Natural killer cell (primary cell): ENCODE data around the gene PROB1. TPM values are rescaled to one million over a fixed set of nuclear protein-coding genes. Genes with fewer than 3 reads are reported as not detected.
"Not testable (repeated sequence)": the region's sequence is repeated elsewhere in the genome, so short reads cannot be mapped to it uniquely, and the experiment has no call there.

Experiments used
- ATAC-seq, 3 donors: fragments of 150-1000 bp in 2 of 3; fragments of 200-7000 bp in 1 of 3; cut with Tn5 transposase; 1 replicate in 1 of 3; 2 replicates in 2 of 3; pipeline ENCODE4 v1.10.0; 2021; ENCODE audit warnings: mild to moderate bottlenecking in 2 of 3, moderate library complexity in 2 of 3
- DNase-seq, 2 donors: peaks; one replicate each; pipeline versions ENCODE4 v3.0.0 to v3.0.0-alpha.2; 2013 to 2021; ENCODE audit warnings: mixed read lengths in 1 of 2
- H3K27ac ChIP-seq: one replicate; pipeline ENCODE4 v1.5.1; 2013; ENCODE audit warnings: mild to moderate bottlenecking, low read length
- H3K27me3 ChIP-seq: one replicate; pipeline ENCODE4 v1.6.1; 2013; ENCODE audit warnings: low read length; ENCODE audit not compliant: control insufficient read depth, insufficient read depth
- H3K36me3 ChIP-seq: one replicate; pipeline ENCODE4 v1.6.1; 2013; ENCODE audit warnings: low read length; ENCODE audit not compliant: control insufficient read depth, insufficient read depth
- H3K4me1 ChIP-seq: one replicate; pipeline ENCODE4 v1.6.1; 2013; ENCODE audit warnings: low read length; ENCODE audit not compliant: control insufficient read depth, insufficient read depth
- H3K4me3 ChIP-seq: one replicate; pipeline ENCODE4 v1.5.1; 2013; ENCODE audit warnings: low read length
- H3K9me3 ChIP-seq: one replicate; pipeline ENCODE4 v1.6.1; 2013; ENCODE audit warnings: low read length; ENCODE audit not compliant: control insufficient read depth, insufficient read depth
- H3K27ac Mint-ChIP-seq, 2 donors: one replicate each; pipeline ENCODE4 v1.8.0; 2022; ENCODE audit warnings: mild to moderate bottlenecking in 2 of 2, mixed read lengths in 2 of 2, moderate library complexity in 1 of 2
- H3K27me3 Mint-ChIP-seq, 2 donors: one replicate each; pipeline ENCODE4 v1.8.0; 2022; ENCODE audit warnings: low read depth in 2 of 2, mixed read lengths in 2 of 2
- H3K36me3 Mint-ChIP-seq: one replicate; pipeline ENCODE4 v1.8.0; 2022; ENCODE audit warnings: mixed read lengths
- H3K4me1 Mint-ChIP-seq, 2 donors: one replicate each; pipeline ENCODE4 v1.8.0; 2022; ENCODE audit warnings: mixed read lengths in 2 of 2
- H3K4me3 Mint-ChIP-seq: one replicate; pipeline ENCODE4 v1.8.0; 2022; ENCODE audit warnings: mild to moderate bottlenecking, moderate library complexity, mixed read lengths
- H3K9me3 Mint-ChIP-seq, 2 donors: one replicate each; pipeline ENCODE4 v1.8.0; 2022; ENCODE audit warnings: mixed read lengths in 2 of 2
- CTCF ChIP-seq: fragments of 200-600 bp; IDR thresholded peaks from one replicate; pipeline ENCODE4 v1.8.0; 2022; ENCODE audit warnings: antibody characterized with exemption
- WGBS: methylation state at CpG from one replicate; pipeline ENCODE4 v1.1.7; 2013; ENCODE audit warnings: missing lambda C conversion rate; ENCODE audit not compliant: insufficient coverage; 5-methylcytosine and 5-hydroxymethylcytosine counted together
- intact Hi-C: fragments of 100-400 bp; cut with micrococcal nuclease; formaldehyde crosslinking; loops from one replicate; pipeline ENCODE4 v1.14.2; 2022
- total RNA-seq, 4 donors: library from RNA; stranded (reverse); fragments of 120-200 nt in 1 of 4; gene quantifications; one replicate each; pipeline versions ENCODE4 v1.2.3 to v1.2.4, GENCODE V29; 2013 to 2022

The PROB1 gene
- total RNA-seq, 3 donors from 2014 or later (not counting 1 experiment from before 2014, with no cell fraction given): 0.91 to 1.0 (median 0.96) TPM

DNA sequence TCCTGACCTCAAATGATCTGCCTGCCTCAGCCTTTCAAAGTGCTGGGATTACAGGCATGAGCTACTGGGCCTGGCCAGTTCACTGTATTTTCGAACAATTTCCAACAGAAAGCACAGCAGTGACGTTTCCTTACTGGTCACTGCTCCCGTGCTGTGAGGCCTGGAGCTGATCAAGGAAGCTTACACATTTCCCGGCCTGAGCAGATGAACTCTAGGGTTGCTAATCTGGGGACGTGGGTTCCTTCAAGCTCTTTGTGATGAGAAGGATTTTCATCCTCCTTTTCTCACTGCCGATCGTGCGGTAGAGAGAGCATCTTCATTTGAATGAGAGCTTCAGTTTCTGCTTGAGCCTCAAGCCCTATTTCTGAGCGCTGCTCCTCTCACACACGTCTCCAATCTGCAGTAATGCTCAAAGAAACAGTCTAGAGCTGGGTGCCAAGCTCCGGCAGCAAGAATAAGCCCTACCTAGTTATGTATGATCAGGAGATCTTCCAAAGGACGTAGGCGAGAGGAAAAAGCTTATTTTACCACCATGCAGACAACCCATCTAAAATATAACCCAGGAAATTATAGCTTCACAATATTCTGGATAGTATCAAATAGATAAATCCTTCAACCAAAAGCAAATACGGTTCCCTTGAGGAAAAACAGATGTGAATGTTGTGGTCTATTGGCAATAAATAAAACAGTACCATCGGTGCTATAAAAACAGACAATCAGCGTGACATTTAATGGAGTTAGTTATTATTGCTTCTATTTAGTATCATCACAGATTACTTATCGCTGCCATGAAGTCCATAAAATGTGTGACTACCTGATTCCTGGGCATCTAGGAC lies 16.3 kb upstream of the PROB1 start:
- Histone ChIP-seq H3K27ac (no peak overlapping the region), H3K27me3 (no peaks in the 10 kb centered on the region), H3K9me3 (no peaks in the 10 kb centered on the region), H3K4me1 (no peaks in the 10 kb centered on the region), H3K4me3 (no peak overlapping the region), H3K36me3 (no peaks in the 10 kb centered on the region)
- Mint-ChIP-seq H3K27me3 (no peaks in the 10 kb centered on the region), H3K4me3 (no peak overlapping the region), H3K9me3 (no peaks in the 10 kb centered on the region), H3K36me3 (no peaks in the 10 kb centered on the region), H3K27ac (no peak overlapping the region), H3K4me1 (no peaks in the 10 kb centered on the region)
- ATAC-seq: no peak
- intact Hi-C loops: no loop called here
- DNase-seq: no peak
- WGBS: 93% methylated on average over 15 of the region's 17 CpGs
- TF ChIP-seq CTCF: no peak

DNA sequence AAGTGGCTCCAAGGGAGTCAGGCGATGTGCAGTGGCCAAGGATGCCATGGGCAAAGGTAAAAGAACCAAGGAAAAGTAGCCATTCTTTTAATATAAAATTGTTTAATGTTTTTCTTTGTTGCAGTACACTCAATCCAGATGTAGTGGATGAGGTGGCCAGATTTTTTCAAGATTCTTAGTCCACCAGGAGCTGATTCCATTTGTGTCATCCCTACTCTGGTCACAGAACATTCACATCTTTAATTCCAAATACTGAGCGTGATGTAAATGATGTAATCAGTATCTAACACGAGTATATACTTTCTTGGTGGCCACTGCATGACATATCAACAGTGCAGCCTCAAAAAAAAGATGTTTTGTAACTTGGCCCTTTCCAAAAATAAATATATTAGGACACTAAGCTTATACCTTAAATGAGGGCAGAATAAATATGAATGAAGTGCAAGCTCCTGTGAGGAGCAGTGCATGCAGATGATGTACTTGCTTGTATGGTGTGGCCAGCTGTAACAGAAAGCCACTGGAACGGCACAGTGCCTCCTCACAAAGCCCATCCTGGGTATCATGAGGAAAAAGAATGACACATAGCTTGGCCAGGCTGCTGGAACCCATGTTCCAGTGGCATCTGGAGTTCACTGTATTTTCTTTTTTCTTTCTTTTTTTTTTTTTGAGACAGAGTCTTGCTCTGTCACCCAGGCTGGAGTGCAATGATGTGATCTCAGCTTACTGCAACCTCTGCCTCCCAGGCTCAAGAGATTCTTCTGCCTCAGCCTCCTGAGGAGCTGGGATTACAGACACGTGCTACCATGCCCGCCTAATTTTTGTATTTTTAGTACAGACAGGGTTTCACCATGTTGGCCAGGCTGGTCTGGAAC lies 15.5 kb upstream of the PROB1 start:
- H3K4me3 Mint-ChIP-seq: no peak overlapping the region
- ATAC-seq: no peak
- intact Hi-C loops: no loop called here
- no peaks in the 10 kb centered on the region for H3K4me1 ChIP-seq
- DNase-seq: no peak
- H3K4me3 ChIP-seq: no peak overlapping the region
- H3K9me3 ChIP-seq: no peaks in the 10 kb centered on the region
- H3K36me3 ChIP-seq: no peaks in the 10 kb centered on the region
- H3K36me3 Mint-ChIP-seq: no peaks in the 10 kb centered on the region
- no peak for TF ChIP-seq CTCF
- 88% methylated on average over 6 of the region's 6 CpGs for WGBS
- no peak overlapping the region for H3K27ac Mint-ChIP-seq
- no peak overlapping the region for H3K27ac ChIP-seq
- no peaks in the 10 kb centered on the region for H3K27me3 Mint-ChIP-seq
- H3K27me3 ChIP-seq: no peaks in the 10 kb centered on the region
- no peaks in the 10 kb centered on the region for H3K4me1 Mint-ChIP-seq
- H3K9me3 Mint-ChIP-seq: no peaks in the 10 kb centered on the region

DNA sequence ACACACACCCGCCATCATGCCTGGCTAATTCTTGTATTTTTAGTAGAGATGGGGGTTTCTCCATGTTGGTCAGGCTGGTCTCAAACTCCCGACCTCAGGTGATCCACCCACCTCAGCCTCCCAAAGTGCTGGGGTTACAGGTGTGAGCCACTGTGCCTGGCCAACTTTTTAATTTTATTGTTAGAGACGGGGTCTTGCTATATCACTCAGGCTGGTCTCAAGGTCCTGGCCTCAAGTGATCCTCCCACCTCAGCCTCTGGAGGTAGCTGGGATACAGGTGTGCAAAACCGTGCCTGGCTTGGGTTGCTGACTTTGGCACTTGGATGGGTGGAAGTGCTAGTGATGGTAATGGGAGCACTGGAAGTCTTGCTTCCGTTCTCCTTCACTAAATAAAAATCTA lies 14.2 kb upstream of the PROB1 start:
- H3K27me3 ChIP-seq, H3K27me3 Mint-ChIP-seq, H3K36me3 ChIP-seq, intact Hi-C loops, H3K4me1 ChIP-seq, H3K9me3 Mint-ChIP-seq, H3K4me3 ChIP-seq, ATAC-seq, H3K36me3 Mint-ChIP-seq, DNase-seq, H3K9me3 ChIP-seq, H3K4me1 Mint-ChIP-seq, H3K27ac ChIP-seq, H3K27ac Mint-ChIP-seq, H3K4me3 Mint-ChIP-seq: not testable (repeated sequence)
- 100% methylated on average over 2 of the region's 5 CpGs for WGBS

DNA sequence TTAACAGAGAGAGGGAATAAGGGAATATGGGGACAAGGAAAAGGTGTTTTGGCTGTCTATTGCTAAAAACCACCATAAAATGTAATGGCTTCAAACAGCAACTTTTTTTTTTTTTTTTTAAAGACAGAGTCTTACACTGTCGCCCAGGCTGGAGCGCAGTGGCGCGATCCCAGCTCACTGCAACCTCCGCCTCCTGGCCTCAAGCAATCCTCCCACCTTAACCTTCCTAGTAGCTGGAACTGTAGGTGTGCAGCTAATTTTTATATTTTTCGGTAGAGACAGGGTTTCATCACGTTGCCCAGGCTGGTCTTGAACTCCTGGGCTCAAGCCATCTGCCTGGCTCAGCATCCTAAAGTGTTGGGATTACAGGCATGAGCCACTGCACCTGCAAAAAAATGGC lies 13.3 kb upstream of the PROB1 start:
- H3K4me3 Mint-ChIP-seq: no peak overlapping the region
- H3K27ac Mint-ChIP-seq: no peak overlapping the region
- no peak for ATAC-seq

More for the DNA sequence above, 13.3 kb upstream of the PROB1 start:
- peaks cover 15% of the 10 kb centered on the region in 2 donors for H3K4me1 Mint-ChIP-seq
- Histone ChIP-seq H3K4me3 (no peak overlapping the region), H3K4me1 (peaks cover 14% of the 10 kb centered on the region), H3K27ac (no peak overlapping the region), H3K27me3 (no peaks in the 10 kb centered on the region), H3K9me3 (no peaks in the 10 kb centered on the region), H3K36me3 (no peaks in the 10 kb centered on the region)
- H3K27me3 Mint-ChIP-seq: no peaks in the 10 kb centered on the region
- no peak for TF ChIP-seq CTCF
- WGBS: 100% methylated on average over 2 of the region's 7 CpGs
- no peaks in the 10 kb centered on the region for H3K36me3 Mint-ChIP-seq
- intact Hi-C loops: no loop called here
- DNase-seq: no peak
- H3K9me3 Mint-ChIP-seq: no peaks in the 10 kb centered on the region
